Large intestine (tissue), 3 donors: ENCODE data around the gene ARHGEF12. TPM values are rescaled to one million over a fixed set of nuclear protein-coding genes. Genes with fewer than 3 reads are reported as not detected.

Source experiments
- DNase-seq, 2 donors: peaks; one replicate each; pipeline versions ENCODE4 v3.0.0 to v3.0.0-alpha.2; 2013
- H3K27ac ChIP-seq: one replicate; pipeline ENCODE4 v1.5.1; 2013; ENCODE audit warnings: low read length
- H3K27me3 ChIP-seq: 2 replicates; pipeline ENCODE4 v1.6.1; 2013; ENCODE audit warnings: low read length; ENCODE audit not compliant: control insufficient read depth, insufficient read depth
- H3K36me3 ChIP-seq: 2 replicates; pipeline ENCODE4 v1.6.1; 2013; ENCODE audit warnings: low read length; ENCODE audit not compliant: control insufficient read depth, insufficient read depth
- H3K4me1 ChIP-seq: one replicate; pipeline ENCODE4 v1.6.1; 2013; ENCODE audit warnings: low read length; ENCODE audit not compliant: control insufficient read depth, insufficient read depth
- H3K4me3 ChIP-seq: one replicate; pipeline ENCODE4 v1.5.1; 2013; ENCODE audit warnings: low read length
- H3K9me3 ChIP-seq: one replicate; pipeline ENCODE4 v1.6.1; 2013; ENCODE audit warnings: mild to moderate bottlenecking, low read depth, low read length, moderate library complexity; ENCODE audit not compliant: control insufficient read depth
- WGBS: methylation state at CpG from one replicate; pipeline ENCODE4 v1.1.5; 2013; ENCODE audit warnings: low lambda C conversion rate; ENCODE audit not compliant: insufficient coverage; 5-methylcytosine and 5-hydroxymethylcytosine counted together
- polyA plus RNA-seq: library from polyadenylated mRNA; unstranded; fragments of 120-200 nt; gene quantifications from one replicate; pipeline ENCODE4 v1.2.1, GENCODE V29; 2013

The ARHGEF12 gene
- polyA plus RNA-seq, 1 donor = 54.9 TPM

GRCh38 chr11:120523196-120523595 lies 187.0 kb downstream of the ARHGEF12 start:
- Histone ChIP-seq H3K4me3 (no peak overlapping the region), H3K9me3 (no peaks in the 10 kb centered on the region), H3K4me1 (peaks cover 29% of the 10 kb centered on the region), H3K36me3 (no peaks in the 10 kb centered on the region), H3K27me3 (peaks cover 6% of the 10 kb centered on the region), H3K27ac (no peak overlapping the region)
- DNase-seq = no peak
- no CpG with 5 or more reads among the region's 12 CpGs for WGBS

DNA sequence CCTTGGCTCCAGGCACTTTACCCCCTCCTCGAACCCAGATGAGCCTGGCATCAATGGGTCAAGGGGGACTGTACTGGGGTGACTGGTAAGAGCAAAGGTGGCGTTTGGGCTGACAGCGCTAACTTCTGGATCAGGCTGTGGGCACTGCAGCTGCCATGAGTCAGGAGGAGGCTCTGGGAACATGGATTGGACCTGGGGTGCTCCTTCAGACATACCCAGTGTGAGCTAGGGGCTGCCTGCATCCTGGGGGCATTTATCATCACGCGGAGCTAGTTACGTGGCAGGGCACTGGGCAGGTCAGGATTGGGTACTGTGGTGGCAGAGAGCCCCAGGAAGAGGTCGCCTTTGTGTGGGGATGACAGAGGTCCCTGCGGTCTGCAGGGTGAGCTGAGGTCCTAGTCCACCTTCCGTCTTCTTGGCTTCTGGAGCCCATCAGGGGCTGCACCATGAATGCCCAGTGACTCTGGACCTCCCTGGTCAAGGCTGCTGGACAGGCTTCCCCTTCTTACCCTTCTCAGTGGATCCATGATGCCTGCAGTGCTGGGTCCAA lies 188.4 kb downstream of the ARHGEF12 start:
- no peak overlapping the region for H3K4me3 ChIP-seq
- no peaks in the 10 kb centered on the region for H3K9me3 ChIP-seq
- no peak overlapping the region for H3K27ac ChIP-seq
- no peak for DNase-seq
- peaks cover 6% of the 10 kb centered on the region for H3K27me3 ChIP-seq
- no peaks in the 10 kb centered on the region for H3K36me3 ChIP-seq
- no CpG with 5 or more reads among the region's 9 CpGs for WGBS
- H3K4me1 ChIP-seq = peaks cover 34% of the 10 kb centered on the region

- H3K36me3 ChIP-seq = no peaks in the 10 kb centered on the region
- peak in 1 of 2 donors; percentile 75 for DNase-seq
- 17% methylated on average over 2 of the region's 16 CpGs for WGBS
- peaks cover 6% of the 10 kb centered on the region for H3K27me3 ChIP-seq
- peaks cover 42% of the 10 kb centered on the region for H3K4me1 ChIP-seq
- H3K4me3 ChIP-seq = no peak overlapping the region
- no peaks in the 10 kb centered on the region for H3K9me3 ChIP-seq
- no peak overlapping the region for H3K27ac ChIP-seq
These were observed 189.3 kb downstream of the ARHGEF12 start for GRCh38 chr11:120525261-120526171.

DNA sequence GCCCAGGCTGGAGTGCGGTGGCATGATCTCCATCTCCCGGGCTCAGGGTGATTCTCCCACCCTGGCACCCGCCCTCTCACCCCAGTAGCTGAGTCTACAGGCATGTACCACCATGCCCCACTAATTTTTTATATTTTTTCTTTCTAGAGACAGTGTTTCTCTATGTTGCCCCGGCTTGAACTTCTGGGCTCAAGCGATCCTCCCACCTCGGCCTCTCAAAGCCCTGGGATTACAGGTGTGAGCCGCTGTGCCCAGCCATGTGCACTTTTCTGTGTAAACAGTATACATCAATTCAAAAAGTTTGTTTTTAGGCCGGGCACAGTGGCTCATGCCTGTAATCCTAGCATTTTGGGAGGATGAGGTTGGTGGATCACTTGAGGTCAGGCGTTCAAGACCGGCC lies 190.0 kb downstream of the ARHGEF12 start:
- DNase-seq = no peak
- no CpG with 5 or more reads among the region's 10 CpGs for WGBS
- peaks cover 6% of the 10 kb centered on the region for H3K27me3 ChIP-seq

DNA sequence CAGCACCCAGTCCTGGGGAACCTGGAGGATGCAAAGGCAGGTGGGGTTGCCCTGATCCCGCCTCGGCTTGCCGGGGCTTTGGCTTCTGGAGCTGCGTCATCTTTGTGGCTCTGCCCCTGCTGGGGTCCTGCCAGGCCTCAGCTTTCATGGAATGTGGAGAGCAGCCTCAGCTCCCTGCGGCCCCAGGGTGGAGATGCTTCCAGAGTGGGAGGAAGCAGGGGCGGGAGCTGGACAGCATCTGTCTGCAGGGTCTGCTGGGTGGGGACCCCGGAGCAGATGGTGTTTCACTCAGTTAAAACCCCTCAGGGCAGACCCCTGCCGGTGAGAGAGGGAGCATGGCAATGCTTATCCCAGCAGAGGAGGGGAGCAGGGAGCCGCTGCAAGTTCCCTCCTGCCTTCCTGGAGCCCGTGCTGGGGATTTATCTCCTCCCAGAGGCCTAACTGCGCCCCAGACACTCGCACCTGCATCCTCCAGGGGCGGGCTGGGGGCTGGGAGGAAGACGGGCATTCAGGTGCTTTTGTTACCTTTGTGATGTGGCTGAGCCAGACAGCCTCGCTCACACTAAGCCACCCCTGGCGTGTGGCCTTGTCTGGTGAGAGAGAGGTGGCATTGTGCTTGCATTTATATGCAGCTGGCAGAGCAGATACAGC lies 191.0 kb downstream of the ARHGEF12 start:
- Histone ChIP-seq H3K4me1 (peaks cover 48% of the 10 kb centered on the region), H3K36me3 (no peaks in the 10 kb centered on the region), H3K9me3 (no peaks in the 10 kb centered on the region), H3K27me3 (peaks cover 6% of the 10 kb centered on the region), H3K4me3 (no peak overlapping the region), H3K27ac (no peak overlapping the region)
- no CpG with 5 or more reads among the region's 16 CpGs for WGBS
- DNase-seq = peak in 1 of 2 donors; percentile 37

More for the DNA sequence above, 190.0 kb downstream of the ARHGEF12 start:
- Histone ChIP-seq H3K9me3 (no peaks in the 10 kb centered on the region), H3K36me3 (no peaks in the 10 kb centered on the region), H3K4me1 (peaks cover 42% of the 10 kb centered on the region), H3K27ac (no peak overlapping the region), H3K4me3 (no peak overlapping the region)

DNA sequence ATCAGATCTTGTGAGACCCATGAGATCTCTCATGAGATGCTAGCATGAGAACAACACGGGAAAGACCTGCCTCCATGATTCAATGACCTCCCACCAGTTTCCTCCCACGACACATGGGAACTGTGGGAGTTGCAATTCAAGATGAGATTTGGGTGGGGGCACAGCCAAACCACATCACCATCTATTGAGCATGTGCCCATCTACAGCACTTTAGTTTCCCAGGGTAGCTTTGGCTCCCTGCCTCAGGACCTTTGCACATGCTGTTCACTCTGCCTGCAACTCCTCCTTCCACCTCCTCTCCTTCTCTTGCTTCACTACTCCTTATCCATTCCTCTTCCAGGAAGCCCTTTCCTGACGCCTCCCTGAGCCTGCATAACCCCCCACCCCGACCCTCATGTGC lies 192.5 kb downstream of the ARHGEF12 start:
- no peaks in the 10 kb centered on the region for H3K36me3 ChIP-seq
- H3K4me3 ChIP-seq = no peak overlapping the region
- no peak for DNase-seq
- no peaks in the 10 kb centered on the region for H3K27me3 ChIP-seq
- WGBS = no CpG with 5 or more reads among the region's 4 CpGs
- H3K9me3 ChIP-seq = no peaks in the 10 kb centered on the region
- no peak overlapping the region for H3K27ac ChIP-seq
- peaks cover 57% of the 10 kb centered on the region for H3K4me1 ChIP-seq

DNA sequence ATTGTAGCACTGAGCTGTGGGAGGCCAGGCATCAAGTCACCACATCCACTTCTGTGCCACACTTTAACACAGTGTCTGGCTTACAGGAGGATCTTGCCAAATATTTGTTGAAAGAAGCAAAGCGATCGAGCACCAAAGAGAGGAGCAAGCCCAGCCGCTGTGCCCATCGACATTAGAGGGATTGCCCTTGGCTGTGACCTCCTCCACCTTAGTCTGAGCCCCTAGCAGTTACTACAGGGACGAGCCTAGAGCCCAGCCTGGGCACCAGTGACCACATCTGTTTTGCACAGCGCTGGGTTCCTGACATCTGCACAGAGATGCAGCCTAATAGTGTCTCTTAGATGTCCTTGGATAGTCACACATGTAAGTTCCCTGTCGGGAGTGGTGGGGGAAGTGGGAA lies 193.0 kb downstream of the ARHGEF12 start:
- peaks cover 57% of the 10 kb centered on the region for H3K4me1 ChIP-seq
- no peaks in the 10 kb centered on the region for H3K27me3 ChIP-seq
- no peaks in the 10 kb centered on the region for H3K36me3 ChIP-seq
- no peak overlapping the region for H3K4me3 ChIP-seq
- no peak for DNase-seq
- H3K9me3 ChIP-seq = no peaks in the 10 kb centered on the region
- no peak overlapping the region for H3K27ac ChIP-seq
- no CpG with 5 or more reads among the region's 7 CpGs for WGBS

DNA sequence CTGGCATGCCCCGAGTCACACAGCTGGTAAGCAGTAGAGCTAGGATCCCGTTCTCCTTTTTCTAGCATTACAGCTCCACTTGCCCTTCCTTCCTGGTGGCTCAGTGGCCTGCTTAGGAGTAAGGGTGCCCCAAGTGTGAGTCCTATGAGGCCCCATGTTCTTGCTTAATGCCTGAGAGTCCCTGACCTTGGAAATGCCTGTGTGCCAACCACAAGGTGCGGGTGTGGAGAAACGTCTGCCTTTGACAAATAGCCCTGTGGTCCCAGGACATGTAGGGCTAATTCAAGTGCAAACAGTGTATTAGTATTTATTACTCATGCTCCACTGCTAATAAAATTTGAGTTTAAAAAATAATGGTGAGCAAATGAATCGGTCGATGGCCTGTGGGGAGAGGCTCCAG lies 193.7 kb downstream of the ARHGEF12 start:
- Histone ChIP-seq H3K27me3 (no peaks in the 10 kb centered on the region), H3K27ac (peak overlapping the region; percentile 38), H3K9me3 (no peaks in the 10 kb centered on the region), H3K36me3 (no peaks in the 10 kb centered on the region), H3K4me3 (no peak overlapping the region), H3K4me1 (peaks cover 56% of the 10 kb centered on the region)
- WGBS = 100% methylated on average over 1 of the region's 6 CpGs
- DNase-seq = peak; percentile 59 to 70

DNA sequence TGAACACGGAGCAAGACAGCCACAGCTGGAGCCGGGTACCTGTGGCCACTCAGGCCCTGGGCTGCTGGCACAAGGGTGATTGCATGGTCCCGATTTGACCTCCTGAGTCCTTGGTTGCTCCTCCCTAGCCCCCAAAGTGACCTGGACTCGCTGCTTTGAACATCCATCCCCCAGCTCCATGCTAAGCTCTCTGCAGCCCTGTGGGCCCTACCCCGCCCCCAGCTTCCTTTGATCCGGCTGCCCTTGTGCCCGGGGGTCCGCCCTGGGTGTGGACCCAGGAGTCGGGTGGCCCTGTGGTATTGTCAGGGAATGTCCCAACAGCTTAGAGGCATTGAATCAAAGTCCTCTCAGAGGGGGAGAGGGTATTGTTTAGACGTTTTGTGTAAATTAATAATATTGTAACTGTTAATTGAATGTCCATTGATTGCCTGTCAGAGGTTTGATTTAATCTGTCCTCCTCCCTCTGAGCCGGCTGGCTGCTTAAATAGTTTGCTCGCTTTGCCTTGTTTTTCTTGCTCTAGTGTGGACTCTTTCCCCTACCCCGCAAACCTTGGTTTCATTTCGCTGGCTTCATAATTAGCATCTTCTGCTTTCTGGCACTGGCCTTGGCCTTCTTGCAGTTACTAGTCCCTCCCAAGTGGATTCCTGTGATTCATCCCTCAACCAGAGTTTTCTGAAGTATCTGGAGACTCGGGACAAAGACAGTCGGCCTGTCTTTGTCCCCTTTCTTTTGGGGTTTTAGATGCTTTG lies 196.0 kb downstream of the ARHGEF12 start:
- WGBS = no CpG with 5 or more reads among the region's 16 CpGs
- peak; percentile 58 to 76 for DNase-seq
- Histone ChIP-seq H3K9me3 (no peaks in the 10 kb centered on the region), H3K4me1 (peaks cover 40% of the 10 kb centered on the region), H3K4me3 (no peak overlapping the region), H3K36me3 (no peaks in the 10 kb centered on the region), H3K27ac (peak overlapping the region; percentile 37), H3K27me3 (no peaks in the 10 kb centered on the region)

GRCh38 chr11:120532832-120533196 lies 196.6 kb downstream of the ARHGEF12 start:
- Histone ChIP-seq H3K4me3 (no peak overlapping the region), H3K27ac (peak overlapping the region; percentile 37), H3K4me1 (peaks cover 36% of the 10 kb centered on the region), H3K9me3 (no peaks in the 10 kb centered on the region), H3K36me3 (no peaks in the 10 kb centered on the region), H3K27me3 (no peaks in the 10 kb centered on the region)
- 54% methylated on average over 3 of the region's 5 CpGs for WGBS
- DNase-seq = peak in 1 of 2 donors; percentile 50
